Nephron (organoid): Measurements from ENCODE around the gene CFD.

Experiments
- H3K27ac Mint-ChIP-seq, 3 experiments: 2 replicates each; pipeline ENCODE4 v1.8.0; 2020; ENCODE audit warnings: mixed read lengths in 3 of 3, mild to moderate bottlenecking in 2 of 3, moderate library complexity in 1 of 3
- H3K27me3 Mint-ChIP-seq: 2 replicates; pipeline ENCODE4 v1.8.0; 2021; ENCODE audit warnings: low read depth, mild to moderate bottlenecking, moderate library complexity, mixed read lengths
- H3K36me3 Mint-ChIP-seq: 2 replicates; pipeline ENCODE4 v1.8.0; 2020; ENCODE audit warnings: low read depth, mixed read lengths
- H3K4me1 Mint-ChIP-seq: 2 replicates; pipeline ENCODE4 v1.8.0; 2020; ENCODE audit warnings: mixed read lengths
- H3K4me3 Mint-ChIP-seq, 3 experiments: 2 replicates each; pipeline ENCODE4 v1.8.0; 2020; ENCODE audit warnings: mild to moderate bottlenecking in 3 of 3, mixed read lengths in 3 of 3, moderate library complexity in 2 of 3
- H3K9me3 Mint-ChIP-seq: 2 replicates; pipeline ENCODE4 v1.8.0; 2020; ENCODE audit warnings: mixed read lengths
- CTCF ChIP-seq, 3 experiments: fragments of 200-600 bp; sonication (generic); IDR thresholded peaks; one replicate each; pipeline ENCODE4 v1.5.0; 2021; ENCODE audit warnings: antibody characterized with exemption in 3 of 3; ENCODE audit not compliant: unreplicated experiment in 3 of 3

Gene CFD

DNA sequence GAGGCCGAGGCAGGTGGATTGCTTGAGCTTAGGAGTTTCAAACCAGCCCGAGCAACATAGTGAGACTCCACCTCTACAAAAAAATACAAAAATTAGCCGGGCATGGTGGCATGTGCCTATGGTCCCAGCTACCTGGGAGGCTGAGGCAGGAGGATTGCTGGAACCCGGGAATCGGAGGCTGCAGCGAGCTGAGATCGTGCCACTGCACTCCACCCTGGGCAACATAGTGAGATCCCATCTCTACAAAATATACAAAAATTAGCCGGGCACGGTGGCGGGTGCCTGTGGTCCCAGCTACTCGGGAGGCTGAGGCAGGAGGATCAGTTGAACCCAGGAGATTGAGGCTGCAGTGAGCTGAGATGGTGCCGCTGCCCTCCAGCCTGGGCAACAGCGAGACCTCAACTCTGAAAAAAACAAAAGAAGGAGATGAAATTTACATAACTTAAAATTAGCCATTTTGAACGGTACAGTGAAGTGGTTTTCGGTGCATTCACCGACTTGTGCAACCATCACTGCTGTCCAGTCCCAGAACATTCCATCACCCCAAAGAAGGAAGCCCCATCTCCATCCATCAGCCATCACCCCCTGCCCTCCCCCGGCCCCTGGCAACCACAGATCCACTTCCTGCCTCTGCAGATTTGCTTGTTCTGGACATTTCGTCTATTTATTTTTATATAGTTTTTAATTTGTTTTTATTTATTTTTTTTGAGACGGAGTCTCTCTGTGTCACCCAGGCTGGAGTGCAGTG lies 33.4 kb upstream of the CFD start:
- no peaks in the 10 kb centered on the region for H3K4me1 Mint-ChIP-seq
- no peak for TF ChIP-seq CTCF (IDR thresholded peaks at IDR 0.05; ENCODE audit: unreplicated experiment in 3 of 3)
- peak overlapping the region in 1 of 3 experiments; percentile 46 for H3K4me3 Mint-ChIP-seq
- H3K9me3 Mint-ChIP-seq: no peaks in the 10 kb centered on the region
- H3K27ac Mint-ChIP-seq: no peak overlapping the region
- H3K36me3 Mint-ChIP-seq: no peaks in the 10 kb centered on the region
- H3K27me3 Mint-ChIP-seq: peaks cover 10% of the 10 kb centered on the region

DNA sequence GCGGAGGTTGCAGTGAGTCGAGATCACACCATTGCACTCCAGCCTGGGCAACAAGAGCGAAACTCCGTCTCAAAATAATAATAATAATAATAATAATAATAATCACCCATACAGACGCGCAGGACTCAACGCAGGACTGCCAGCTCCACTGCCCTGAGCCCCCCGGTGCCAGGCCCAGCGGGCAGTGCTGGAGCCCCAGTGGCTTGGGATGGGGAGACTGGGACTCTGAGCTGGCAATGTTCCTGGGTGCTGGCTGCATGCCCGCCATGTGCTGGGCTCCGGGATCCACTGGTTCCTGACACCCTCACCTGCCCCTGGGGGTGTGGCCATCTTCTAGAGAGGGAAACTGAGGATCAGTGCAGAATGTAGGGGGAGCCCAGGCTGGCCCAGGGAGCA lies 32.2 kb upstream of the CFD start:
- no peaks in the 10 kb centered on the region for H3K9me3 Mint-ChIP-seq
- no peak overlapping the region for H3K27ac Mint-ChIP-seq
- H3K4me3 Mint-ChIP-seq: no peak overlapping the region
- peaks cover 10% of the 10 kb centered on the region for H3K27me3 Mint-ChIP-seq
- no peaks in the 10 kb centered on the region for H3K4me1 Mint-ChIP-seq
- H3K36me3 Mint-ChIP-seq: no peaks in the 10 kb centered on the region
- no peak for TF ChIP-seq CTCF (IDR thresholded peaks at IDR 0.05; ENCODE audit: unreplicated experiment in 3 of 3)

DNA sequence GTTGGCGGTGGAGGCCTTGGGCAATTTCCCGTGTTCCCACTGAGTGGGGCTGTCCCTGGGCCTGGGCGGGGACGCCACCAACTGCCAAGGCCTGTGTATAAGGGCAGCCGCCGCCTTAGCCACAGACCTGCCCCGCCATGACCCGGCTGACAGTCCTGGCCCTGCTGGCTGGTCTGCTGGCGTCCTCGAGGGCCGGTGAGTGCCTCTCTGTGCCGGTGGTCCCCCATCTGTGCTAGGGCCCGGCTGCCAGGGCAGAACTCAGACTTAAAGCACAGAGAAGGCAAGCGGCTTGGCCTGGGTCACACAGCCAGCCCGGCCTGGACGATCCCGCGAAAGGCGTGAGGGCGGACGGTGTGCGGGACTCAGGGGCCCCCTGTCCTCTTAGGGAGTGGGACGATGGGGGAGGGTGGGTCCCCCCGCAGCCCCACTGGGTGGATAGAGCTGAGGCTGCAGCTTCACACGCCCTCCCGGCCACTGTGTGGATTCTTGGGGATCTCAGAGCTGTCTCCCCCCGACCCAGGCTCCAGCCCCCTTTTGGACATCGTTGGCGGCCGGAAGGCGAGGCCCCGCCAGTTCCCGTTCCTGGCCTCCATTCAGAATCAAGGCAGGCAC lies 31.6 kb upstream of the CFD start, which contains the start of gene AZU1:
TSS of gene AZU1 (plus strand) at position 128 of the 612 bp plus-strand sequence. CDS start at position 138, 10 bp downstream.
- Mint-ChIP-seq H3K27ac (no peak within 1 kb of the TSS), H3K36me3 (no peaks in the 10 kb centered on the region), H3K27me3 (peaks cover 10% of the 10 kb centered on the region), H3K9me3 (no peaks in the 10 kb centered on the region), H3K4me3 (no peak within 1 kb of the TSS), H3K4me1 (no peaks in the 10 kb centered on the region)
- TF ChIP-seq CTCF (IDR thresholded peaks at IDR 0.05; ENCODE audit: unreplicated experiment in 3 of 3): no peak

- Mint-ChIP-seq H3K27ac (no peak overlapping the region), H3K9me3 (no peaks in the 10 kb centered on the region), H3K4me1 (no peaks in the 10 kb centered on the region), H3K36me3 (no peaks in the 10 kb centered on the region), H3K27me3 (peaks cover 10% of the 10 kb centered on the region), H3K4me3 (no peak overlapping the region)
- no peak for TF ChIP-seq CTCF (IDR thresholded peaks at IDR 0.05; ENCODE audit: unreplicated experiment in 3 of 3)
These were observed 30.2 kb upstream of the CFD start for GRCh38 chr19:829129-829758.

GRCh38 chr19:831407-832369 lies 27.8 kb upstream of the CFD start:
- Mint-ChIP-seq H3K4me1 (no peaks in the 10 kb centered on the region), H3K9me3 (no peaks in the 10 kb centered on the region), H3K27me3 (peaks cover 7% of the 10 kb centered on the region), H3K4me3 (no peak overlapping the region), H3K36me3 (no peaks in the 10 kb centered on the region), H3K27ac (no peak overlapping the region)
- no peak for TF ChIP-seq CTCF (IDR thresholded peaks at IDR 0.05; ENCODE audit: unreplicated experiment in 3 of 3)
